ENCODE results near the gene HGFAC.

DNA sequence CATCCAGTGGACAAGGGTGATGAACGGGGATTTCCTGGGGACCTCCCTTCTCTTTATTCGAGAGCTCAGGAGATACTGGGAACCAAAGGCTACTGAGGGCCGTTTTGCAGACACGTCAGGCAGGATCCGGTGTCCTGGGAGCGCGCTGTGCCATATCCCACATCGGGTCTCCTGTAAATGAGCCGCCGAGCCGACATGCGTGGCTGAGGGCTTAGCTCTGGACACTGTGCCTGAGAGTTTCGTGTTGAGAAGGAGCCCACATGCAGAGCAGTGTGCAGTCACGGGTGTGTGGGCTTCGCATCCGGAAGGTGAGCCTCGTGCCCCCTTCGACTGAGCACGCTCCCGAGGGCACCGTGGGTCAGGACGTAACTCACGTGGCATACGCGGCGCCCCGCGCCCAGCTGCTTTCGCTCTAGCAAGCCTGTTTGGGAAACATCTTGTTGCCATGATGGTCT, 28.5 kb upstream of the HGFAC start:
- TF ChIP-seq, protein P1, sequence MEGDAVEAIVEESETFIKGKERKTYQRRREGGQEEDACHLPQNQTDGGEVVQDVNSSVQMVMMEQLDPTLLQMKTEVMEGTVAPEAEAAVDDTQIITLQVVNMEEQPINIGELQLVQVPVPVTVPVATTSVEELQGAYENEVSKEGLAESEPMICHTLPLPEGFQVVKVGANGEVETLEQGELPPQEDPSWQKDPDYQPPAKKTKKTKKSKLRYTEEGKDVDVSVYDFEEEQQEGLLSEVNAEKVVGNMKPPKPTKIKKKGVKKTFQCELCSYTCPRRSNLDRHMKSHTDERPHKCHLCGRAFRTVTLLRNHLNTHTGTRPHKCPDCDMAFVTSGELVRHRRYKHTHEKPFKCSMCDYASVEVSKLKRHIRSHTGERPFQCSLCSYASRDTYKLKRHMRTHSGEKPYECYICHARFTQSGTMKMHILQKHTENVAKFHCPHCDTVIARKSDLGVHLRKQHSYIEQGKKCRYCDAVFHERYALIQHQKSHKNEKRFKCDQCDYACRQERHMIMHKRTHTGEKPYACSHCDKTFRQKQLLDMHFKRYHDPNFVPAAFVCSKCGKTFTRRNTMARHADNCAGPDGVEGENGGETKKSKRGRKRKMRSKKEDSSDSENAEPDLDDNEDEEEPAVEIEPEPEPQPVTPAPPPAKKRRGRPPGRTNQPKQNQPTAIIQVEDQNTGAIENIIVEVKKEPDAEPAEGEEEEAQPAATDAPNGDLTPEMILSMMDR (IDR thresholded peaks at IDR 0.05), result no peak
- TF ChIP-seq EP300 (IDR thresholded peaks at IDR 0.05) (no peak), POLR2A (IDR thresholded peaks at IDR 0.05) (no peak), POLR2AphosphoS5 (IDR thresholded peaks at IDR 0.05) (no peak)

Data from sigmoid colon (tissue), 4 donors.